ENCODE data around the gene TGIF2. TPM values are rescaled to one million over a fixed set of nuclear protein-coding genes. Genes with fewer than 3 reads are reported as not detected.
A peak's percentile ranks its signal among the peaks of the same experiment; 100 is the strongest.

The TGIF2 gene
- total and polyA plus RNA-seq, 5 donors from 2014 or later: 19.4 to 38.9 (median 24.7) TPM

DNA sequence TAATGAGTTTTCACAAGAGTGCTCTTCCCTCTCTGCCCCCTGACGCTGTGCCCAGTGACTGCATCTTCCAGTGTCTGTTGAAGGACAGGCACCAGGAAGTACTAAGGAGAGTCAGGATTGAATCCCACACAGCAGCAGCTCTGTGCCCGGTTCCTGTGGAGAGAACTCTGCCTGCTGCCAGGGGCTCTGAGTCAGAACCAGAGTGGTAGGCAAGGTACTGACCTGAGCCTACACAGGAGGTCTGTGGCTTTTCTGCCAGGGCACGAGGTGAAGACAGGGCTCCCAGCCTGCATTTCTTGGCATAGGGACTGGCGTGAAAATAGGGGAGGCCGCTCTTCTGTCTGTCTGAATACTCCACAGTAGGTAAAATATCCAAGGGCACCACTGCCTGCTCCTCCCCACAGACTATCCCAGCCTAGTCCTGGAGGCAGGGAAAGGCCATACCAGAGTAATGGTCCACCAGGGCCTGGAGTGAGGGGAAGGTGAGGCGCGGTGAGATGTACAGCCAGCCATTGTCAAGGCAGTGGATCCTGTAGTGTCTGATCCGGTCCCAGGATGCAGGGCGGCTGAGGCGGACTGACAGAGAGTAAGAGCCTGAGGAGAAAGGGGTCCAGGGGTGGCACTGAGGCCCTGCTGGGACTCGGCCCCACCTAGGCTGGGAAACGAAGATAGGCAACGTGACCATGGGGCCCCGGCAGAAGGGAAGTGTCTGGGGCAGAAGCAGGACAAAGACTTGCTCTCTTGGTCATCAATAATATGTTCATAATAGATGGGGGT lies 41.6 kb downstream of the TGIF2 start:
- peaks cover 19% of the 10 kb centered on the region for H3K36me3 Mint-ChIP-seq
- no peaks in the 10 kb centered on the region for H3K9me3 Mint-ChIP-seq
- ATAC-seq (ENCODE audit: low read depth in 2 of 2): no peak

DNA sequence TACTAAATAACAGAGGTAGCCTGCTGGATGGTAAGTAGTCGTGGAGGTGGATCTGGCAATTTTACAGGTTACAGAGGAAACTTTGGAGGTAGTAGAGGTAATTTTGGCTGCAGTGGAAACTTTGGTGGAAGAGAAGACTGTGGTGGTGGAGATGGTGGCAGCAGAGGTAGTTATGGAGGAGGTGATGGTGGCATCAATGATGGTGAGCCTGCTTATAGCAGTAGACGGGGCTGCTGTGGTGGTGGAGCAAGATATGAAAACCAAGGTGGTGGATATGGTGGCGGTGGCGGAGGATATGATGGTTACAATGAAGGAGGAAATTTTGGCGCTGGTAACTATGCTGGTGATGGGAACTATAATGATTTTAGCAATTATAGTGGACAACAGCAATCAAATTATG lies 47.5 kb downstream of the TGIF2 start:
- DNase-seq: no peak
- no peak for ATAC-seq (ENCODE audit: low read depth in 2 of 2)
- no peaks in the 10 kb centered on the region for H3K27me3 ChIP-seq (ENCODE audit: control insufficient read depth, insufficient read depth, low read length)
- H3K36me3 ChIP-seq (ENCODE audit: control insufficient read depth, insufficient read depth, low read length): peaks cover 30% of the 10 kb centered on the region
- Mint-ChIP-seq H3K4me3 (no peak overlapping the region), H3K4me1 (peaks cover 7 to 24% (median 17%) of the 10 kb centered on the region in 4 donors), H3K9me3 (no peaks in the 10 kb centered on the region), H3K36me3 (peaks cover 25% of the 10 kb centered on the region), H3K27me3 (no peaks in the 10 kb centered on the region), H3K27ac (peak overlapping the region in 2 of 3 donors; percentile 53 to 90)
- H3K27ac ChIP-seq (ENCODE audit: insufficient read depth, low read length, poor library complexity, severe bottlenecking): no peak overlapping the region
- H3K9me3 ChIP-seq (ENCODE audit: control insufficient read depth in 2 of 2, low read length in 2 of 2): no peaks in the 10 kb centered on the region
- H3K4me1 ChIP-seq (ENCODE audit: control insufficient read depth, insufficient read depth, low read length, poor library complexity, severe bottlenecking): no peaks in the 10 kb centered on the region
- no peak overlapping the region for H3K4me3 ChIP-seq (ENCODE audit: low read depth, low read length)

More for the DNA sequence above, 41.6 kb downstream of the TGIF2 start:
- H3K27me3 Mint-ChIP-seq: no peaks in the 10 kb centered on the region
- H3K27me3 ChIP-seq (ENCODE audit: control insufficient read depth, insufficient read depth, low read length): no peaks in the 10 kb centered on the region
- peak overlapping the region in 1 of 3 donors; percentile 87 for H3K27ac Mint-ChIP-seq
- H3K27ac ChIP-seq (ENCODE audit: insufficient read depth, low read length, poor library complexity, severe bottlenecking): no peak overlapping the region
- H3K36me3 ChIP-seq (ENCODE audit: control insufficient read depth, insufficient read depth, low read length): peaks cover 49% of the 10 kb centered on the region
- H3K4me1 Mint-ChIP-seq: peaks cover 10 to 30% (median 17%) of the 10 kb centered on the region in 4 donors
- no peak overlapping the region for H3K4me3 Mint-ChIP-seq
- no peaks in the 10 kb centered on the region for H3K4me1 ChIP-seq (ENCODE audit: control insufficient read depth, insufficient read depth, low read length, poor library complexity, severe bottlenecking)
- no peaks in the 10 kb centered on the region for H3K9me3 ChIP-seq (ENCODE audit: control insufficient read depth in 2 of 2, low read length in 2 of 2)
- no peak for DNase-seq
- no peak overlapping the region for H3K4me3 ChIP-seq (ENCODE audit: low read depth, low read length)

DNA sequence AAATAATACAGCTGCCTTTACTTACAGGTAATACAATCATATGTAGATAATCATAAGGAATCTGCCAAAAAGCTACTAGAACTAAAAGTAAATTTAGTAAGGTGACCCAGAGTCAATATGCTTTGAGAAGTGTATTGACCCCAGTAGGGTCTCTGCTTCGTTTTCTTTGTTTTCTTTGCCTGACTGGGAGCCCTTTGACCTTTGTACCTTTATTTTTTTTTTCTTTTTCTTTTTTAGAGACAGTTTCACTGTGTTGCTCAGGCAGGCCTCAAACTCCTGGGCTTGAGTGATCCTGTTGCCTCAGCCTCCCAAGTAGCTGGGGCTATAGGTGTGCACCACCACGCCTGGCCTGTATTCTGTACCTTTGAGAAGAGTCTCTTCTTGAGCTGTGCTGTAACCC lies 50.0 kb downstream of the TGIF2 start:
- no peak for ATAC-seq (ENCODE audit: low read depth in 2 of 2)
- Histone ChIP-seq H3K27me3 (ENCODE audit: control insufficient read depth, insufficient read depth, low read length) (no peaks in the 10 kb centered on the region), H3K9me3 (ENCODE audit: control insufficient read depth in 2 of 2, low read length in 2 of 2) (no peaks in the 10 kb centered on the region), H3K4me1 (ENCODE audit: control insufficient read depth, insufficient read depth, low read length, poor library complexity, severe bottlenecking) (peaks cover 3% of the 10 kb centered on the region), H3K27ac (ENCODE audit: insufficient read depth, low read length, poor library complexity, severe bottlenecking) (no peak overlapping the region), H3K36me3 (ENCODE audit: control insufficient read depth, insufficient read depth, low read length) (peaks cover 49% of the 10 kb centered on the region), H3K4me3 (ENCODE audit: low read depth, low read length) (no peak overlapping the region)
- Mint-ChIP-seq H3K27me3 (no peaks in the 10 kb centered on the region), H3K4me3 (no peak overlapping the region), H3K27ac (peak overlapping the region; percentile 25 to 91 (median 91)), H3K4me1 (peaks cover 5 to 36% (median 29%) of the 10 kb centered on the region in 4 donors), H3K9me3 (no peaks in the 10 kb centered on the region), H3K36me3 (peaks cover 34% of the 10 kb centered on the region)
- no peak for DNase-seq

DNA sequence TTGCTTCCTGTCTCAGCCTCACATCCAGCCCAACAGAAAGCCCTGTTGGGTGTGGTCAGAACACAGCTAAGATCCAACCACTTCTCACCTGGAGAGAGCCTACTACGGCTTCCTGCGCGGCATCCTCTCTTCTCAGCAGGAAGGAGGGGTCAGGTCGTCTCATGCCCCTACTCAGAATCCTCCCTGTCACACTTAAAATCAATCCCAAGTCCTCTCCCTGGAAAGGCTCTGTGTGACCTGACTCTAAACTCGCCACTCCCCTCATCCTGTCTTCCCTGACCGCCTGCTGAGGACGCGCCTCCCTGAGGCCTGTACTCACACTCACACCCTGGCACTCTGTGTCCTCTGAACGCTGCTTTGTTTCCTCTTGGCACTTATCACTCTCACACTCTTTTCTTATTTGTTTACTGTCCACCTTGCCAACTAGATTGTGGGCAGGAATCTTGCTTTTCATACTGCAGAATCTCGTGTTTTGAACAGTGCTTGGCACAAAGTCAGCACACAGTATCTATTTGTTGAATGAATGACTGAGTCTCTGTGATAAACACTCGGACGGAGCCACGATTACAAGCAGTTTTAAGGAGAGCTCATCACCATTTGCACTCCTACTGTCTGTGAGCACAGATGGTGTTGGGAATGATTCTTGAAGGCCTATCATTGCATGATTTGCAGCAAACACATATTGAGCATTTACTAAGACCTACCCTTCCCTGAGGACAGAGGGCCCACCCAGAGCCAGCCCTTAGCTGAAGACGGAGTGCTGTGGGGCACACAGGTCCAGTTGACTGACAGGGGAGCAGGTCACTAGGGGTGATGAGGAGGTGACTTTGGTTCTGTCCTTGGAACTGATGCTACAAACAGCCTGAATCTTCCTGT lies 50.9 kb downstream of the TGIF2 start:
- Histone ChIP-seq H3K27me3 (ENCODE audit: control insufficient read depth, insufficient read depth, low read length) (no peaks in the 10 kb centered on the region), H3K4me1 (ENCODE audit: control insufficient read depth, insufficient read depth, low read length, poor library complexity, severe bottlenecking) (peaks cover 11% of the 10 kb centered on the region), H3K27ac (ENCODE audit: insufficient read depth, low read length, poor library complexity, severe bottlenecking) (no peak overlapping the region), H3K36me3 (ENCODE audit: control insufficient read depth, insufficient read depth, low read length) (peaks cover 51% of the 10 kb centered on the region), H3K9me3 (ENCODE audit: control insufficient read depth in 2 of 2, low read length in 2 of 2) (no peaks in the 10 kb centered on the region), H3K4me3 (ENCODE audit: low read depth, low read length) (no peak overlapping the region)
- DNase-seq (no peak), ATAC-seq (ENCODE audit: low read depth in 2 of 2) (no peak)
- Mint-ChIP-seq H3K4me3 (peak overlapping the region in 2 of 4 donors; percentile 36 to 68), H3K27ac (peak overlapping the region; percentile 76 to 91 (median 89)), H3K27me3 (no peaks in the 10 kb centered on the region), H3K9me3 (no peaks in the 10 kb centered on the region), H3K4me1 (peaks cover 5 to 43% (median 29%) of the 10 kb centered on the region in 4 donors), H3K36me3 (peaks cover 38% of the 10 kb centered on the region)

DNA sequence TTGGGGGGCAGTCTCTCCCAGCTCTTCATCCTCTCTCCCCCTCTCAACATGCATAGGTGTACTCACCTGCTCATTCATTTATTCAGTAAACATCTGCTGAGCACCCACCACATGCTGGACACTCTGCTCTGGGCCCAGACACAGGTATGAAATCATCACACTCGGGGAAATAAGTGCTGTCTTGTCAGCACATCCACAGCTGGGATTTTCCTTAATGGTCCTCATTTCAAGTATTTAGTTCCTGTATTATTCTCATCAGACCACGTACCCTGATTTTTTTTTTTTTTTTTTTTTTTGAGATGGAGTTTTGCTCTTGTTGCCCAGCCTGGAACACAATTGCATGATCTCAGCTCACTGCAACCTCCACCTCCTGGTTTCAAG lies 51.5 kb downstream of the TGIF2 start:
- Mint-ChIP-seq H3K27me3 (no peaks in the 10 kb centered on the region), H3K27ac (peak overlapping the region; percentile 76 to 91 (median 89)), H3K9me3 (no peaks in the 10 kb centered on the region), H3K4me1 (peaks cover 10 to 49% (median 33%) of the 10 kb centered on the region in 4 donors), H3K4me3 (no peak overlapping the region), H3K36me3 (peaks cover 43% of the 10 kb centered on the region)
- H3K27me3 ChIP-seq (ENCODE audit: control insufficient read depth, insufficient read depth, low read length): no peaks in the 10 kb centered on the region
- H3K9me3 ChIP-seq (ENCODE audit: control insufficient read depth in 2 of 2, low read length in 2 of 2): no peaks in the 10 kb centered on the region
- H3K36me3 ChIP-seq (ENCODE audit: control insufficient read depth, insufficient read depth, low read length): peaks cover 51% of the 10 kb centered on the region
- peaks cover 17% of the 10 kb centered on the region for H3K4me1 ChIP-seq (ENCODE audit: control insufficient read depth, insufficient read depth, low read length, poor library complexity, severe bottlenecking)
- H3K27ac ChIP-seq (ENCODE audit: insufficient read depth, low read length, poor library complexity, severe bottlenecking): no peak overlapping the region
- no peak for ATAC-seq (ENCODE audit: low read depth in 2 of 2)
- DNase-seq: no peak
- H3K4me3 ChIP-seq (ENCODE audit: low read depth, low read length): no peak overlapping the region

DNA sequence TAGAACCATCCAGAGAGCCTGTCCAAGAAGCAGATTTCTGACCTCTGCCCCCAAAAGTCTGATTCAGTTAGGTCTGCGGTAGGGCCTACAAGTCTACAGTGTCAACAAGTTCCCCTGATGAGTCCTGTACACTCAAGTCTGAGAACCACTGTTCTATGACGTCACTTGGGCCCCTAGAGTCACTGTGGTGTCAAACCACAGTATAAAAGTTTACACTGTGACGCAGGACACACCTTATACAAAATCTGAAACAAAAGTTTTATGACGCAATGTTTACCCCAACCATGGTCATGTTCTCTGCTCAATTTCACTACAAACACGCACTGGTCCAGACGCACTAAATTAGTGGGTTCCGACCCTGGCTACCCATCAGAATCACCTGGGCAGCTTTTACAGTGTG lies 54.7 kb downstream of the TGIF2 start:
- no peak overlapping the region for H3K27ac ChIP-seq (ENCODE audit: insufficient read depth, low read length, poor library complexity, severe bottlenecking)
- ATAC-seq (ENCODE audit: low read depth in 2 of 2): no peak
- Mint-ChIP-seq H3K36me3 (peaks cover 44% of the 10 kb centered on the region), H3K4me1 (peaks cover 16 to 67% (median 45%) of the 10 kb centered on the region in 4 donors), H3K4me3 (peak overlapping the region in 1 of 4 donors; percentile 26), H3K9me3 (no peaks in the 10 kb centered on the region), H3K27ac (peak overlapping the region; percentile 69 to 80 (median 74)), H3K27me3 (no peaks in the 10 kb centered on the region)
- peaks cover 26% of the 10 kb centered on the region for H3K4me1 ChIP-seq (ENCODE audit: control insufficient read depth, insufficient read depth, low read length, poor library complexity, severe bottlenecking)
- H3K27me3 ChIP-seq (ENCODE audit: control insufficient read depth, insufficient read depth, low read length): no peaks in the 10 kb centered on the region
- no peak for DNase-seq
- H3K4me3 ChIP-seq (ENCODE audit: low read depth, low read length): no peak overlapping the region
- H3K9me3 ChIP-seq (ENCODE audit: control insufficient read depth in 2 of 2, low read length in 2 of 2): no peaks in the 10 kb centered on the region
- peaks cover 70% of the 10 kb centered on the region for H3K36me3 ChIP-seq (ENCODE audit: control insufficient read depth, insufficient read depth, low read length)

DNA sequence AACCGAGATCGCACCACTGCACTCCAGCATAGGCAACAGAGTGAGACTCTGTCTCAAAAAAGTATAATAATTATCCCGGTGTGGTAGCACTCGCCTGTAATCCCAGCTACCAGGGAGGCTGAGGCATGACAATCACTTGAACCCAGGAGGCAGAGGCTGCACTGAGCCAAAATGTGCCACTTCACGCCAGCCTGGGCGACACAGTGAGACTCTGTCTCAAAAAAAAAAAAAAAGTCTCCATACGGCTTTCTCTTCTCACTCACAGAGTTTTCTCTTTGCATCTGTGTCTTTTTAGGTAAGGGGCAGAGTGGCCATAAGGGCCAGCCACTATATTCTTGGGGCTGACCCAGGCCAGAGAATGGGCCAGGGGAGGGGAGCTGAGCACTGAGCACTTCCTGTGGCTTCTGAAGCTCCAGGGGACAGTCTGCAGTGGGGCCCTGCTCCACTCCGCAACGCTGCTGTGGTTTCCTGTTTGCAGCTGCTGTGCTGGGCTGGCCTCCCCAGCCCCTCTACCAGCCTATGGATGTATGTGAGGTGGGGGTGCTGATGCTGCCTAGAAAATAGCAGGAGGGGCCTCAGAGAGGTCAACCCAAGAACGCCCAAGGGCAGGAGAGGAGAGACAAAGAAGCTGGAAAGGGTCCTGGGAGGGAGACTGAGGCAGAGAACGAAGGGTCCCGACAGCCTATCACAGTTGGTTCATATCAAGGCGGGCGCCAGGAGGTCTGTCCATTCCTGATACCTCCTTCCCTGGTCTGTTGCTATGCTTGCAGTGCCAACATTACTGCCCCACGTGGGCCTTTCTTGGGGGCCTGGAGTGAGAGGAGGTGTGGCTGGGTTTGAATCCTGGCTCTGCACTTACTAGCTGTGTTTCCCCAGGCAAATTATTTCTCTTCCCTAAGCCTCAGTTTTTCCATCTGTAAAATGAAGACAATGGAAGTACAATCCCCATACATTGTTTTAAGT lies 56.6 kb downstream of the TGIF2 start:
- H3K36me3 Mint-ChIP-seq: peaks cover 36% of the 10 kb centered on the region
- peaks cover 10 to 61% (median 37%) of the 10 kb centered on the region in 4 donors for H3K4me1 Mint-ChIP-seq
- H3K27me3 Mint-ChIP-seq: no peaks in the 10 kb centered on the region
- DNase-seq: peak in 2 of 3 donors; percentile 48 to 78
- H3K27ac Mint-ChIP-seq: peak overlapping the region; percentile 96 to 99 (median 97)
- H3K9me3 Mint-ChIP-seq: no peaks in the 10 kb centered on the region
- Histone ChIP-seq H3K36me3 (ENCODE audit: control insufficient read depth, insufficient read depth, low read length) (peaks cover 66% of the 10 kb centered on the region), H3K4me3 (ENCODE audit: low read depth, low read length) (peak overlapping the region; percentile 54), H3K27ac (ENCODE audit: insufficient read depth, low read length, poor library complexity, severe bottlenecking) (peak overlapping the region; percentile 69), H3K4me1 (ENCODE audit: control insufficient read depth, insufficient read depth, low read length, poor library complexity, severe bottlenecking) (peaks cover 26% of the 10 kb centered on the region), H3K9me3 (ENCODE audit: control insufficient read depth in 2 of 2, low read length in 2 of 2) (no peaks in the 10 kb centered on the region), H3K27me3 (ENCODE audit: control insufficient read depth, insufficient read depth, low read length) (no peaks in the 10 kb centered on the region)
- peak overlapping the region; percentile 60 to 90 (median 81) for H3K4me3 Mint-ChIP-seq
- peak; percentile 90 to 91 for ATAC-seq (ENCODE audit: low read depth in 2 of 2)

Data from CD4-positive, CD25-positive, alpha-beta regulatory T cell (primary cell).